Astrocyte (in vitro differentiated cells and primary cell): Measurements from ENCODE around the gene POLR3C.

Experiments
- EZH2 ChIP-seq: IDR thresholded peaks from 2 replicates; pipeline ENCODE4 v1.6.1; 2012; ENCODE audit warnings: mild to moderate bottlenecking, low read length, inconsistent platforms; ENCODE audit not compliant: insufficient read depth
- TF ChIP-seq, protein P1 (sequence below): IDR thresholded peaks from 2 replicates; pipeline ENCODE4 v1.5.1; 2011; ENCODE audit warnings: low read depth, mild to moderate bottlenecking, inconsistent platforms, low read length, moderate library complexity; ENCODE audit not compliant: insufficient read depth

- no peak for TF ChIP-seq EZH2
- TF ChIP-seq, protein P1, sequence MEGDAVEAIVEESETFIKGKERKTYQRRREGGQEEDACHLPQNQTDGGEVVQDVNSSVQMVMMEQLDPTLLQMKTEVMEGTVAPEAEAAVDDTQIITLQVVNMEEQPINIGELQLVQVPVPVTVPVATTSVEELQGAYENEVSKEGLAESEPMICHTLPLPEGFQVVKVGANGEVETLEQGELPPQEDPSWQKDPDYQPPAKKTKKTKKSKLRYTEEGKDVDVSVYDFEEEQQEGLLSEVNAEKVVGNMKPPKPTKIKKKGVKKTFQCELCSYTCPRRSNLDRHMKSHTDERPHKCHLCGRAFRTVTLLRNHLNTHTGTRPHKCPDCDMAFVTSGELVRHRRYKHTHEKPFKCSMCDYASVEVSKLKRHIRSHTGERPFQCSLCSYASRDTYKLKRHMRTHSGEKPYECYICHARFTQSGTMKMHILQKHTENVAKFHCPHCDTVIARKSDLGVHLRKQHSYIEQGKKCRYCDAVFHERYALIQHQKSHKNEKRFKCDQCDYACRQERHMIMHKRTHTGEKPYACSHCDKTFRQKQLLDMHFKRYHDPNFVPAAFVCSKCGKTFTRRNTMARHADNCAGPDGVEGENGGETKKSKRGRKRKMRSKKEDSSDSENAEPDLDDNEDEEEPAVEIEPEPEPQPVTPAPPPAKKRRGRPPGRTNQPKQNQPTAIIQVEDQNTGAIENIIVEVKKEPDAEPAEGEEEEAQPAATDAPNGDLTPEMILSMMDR = no peak
These were observed 39.5 kb downstream of the POLR3C start for GRCh38 chr1:145863282-145864018.
